ENCODE results near the gene PRKCE.

GRCh38 chr2:45925026-45925425 lies 273.6 kb downstream of the PRKCE start:
- TF ChIP-seq, protein P1, sequence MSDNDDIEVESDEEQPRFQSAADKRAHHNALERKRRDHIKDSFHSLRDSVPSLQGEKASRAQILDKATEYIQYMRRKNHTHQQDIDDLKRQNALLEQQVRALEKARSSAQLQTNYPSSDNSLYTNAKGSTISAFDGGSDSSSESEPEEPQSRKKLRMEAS (IDR thresholded peaks at IDR 0.05; ENCODE audit: insufficient read depth, insufficient read length) = no peak
- TF ChIP-seq EZH2 (IDR thresholded peaks at IDR 0.05; ENCODE audit: borderline replicate concordance, low read depth, low read length, severe bottlenecking) (no peak), CTCF (IDR thresholded peaks at IDR 0.05; ENCODE audit: extremely low read depth in 1 of 2, insufficient read depth in 1 of 2, low read depth in 1 of 2, low read length in 2 of 2) (no peak), POLR2A (IDR thresholded peaks at IDR 0.05; ENCODE audit: low read depth, low read length) (no peak), GATA2 (IDR thresholded peaks at IDR 0.05; ENCODE audit: insufficient read depth, insufficient read length, low read depth, low read length) (no peak), POLR2AphosphoS5 (IDR thresholded peaks at IDR 0.05; ENCODE audit: insufficient read depth, low read depth, low read length) (no peak)
